Activated T-helper 1 cell treated with anti-CD3 and anti-CD28 coated beads, Interleukin-2, amount 50 U/mL, for 16 hours (primary cell): Measurements from ENCODE around the gene GTF2E1.
"Not testable (repeated sequence)": the region's sequence is repeated elsewhere in the genome, so short reads cannot be mapped to it uniquely, and the experiment has no call there.

Experiments
- DNase-seq, 2 donors: peaks; one replicate each; pipeline ENCODE4 v3.0.0-alpha.2; 2020; ENCODE audit warnings: low read depth in 1 of 2, low spot score in 1 of 2

GTF2E1 gene

DNA sequence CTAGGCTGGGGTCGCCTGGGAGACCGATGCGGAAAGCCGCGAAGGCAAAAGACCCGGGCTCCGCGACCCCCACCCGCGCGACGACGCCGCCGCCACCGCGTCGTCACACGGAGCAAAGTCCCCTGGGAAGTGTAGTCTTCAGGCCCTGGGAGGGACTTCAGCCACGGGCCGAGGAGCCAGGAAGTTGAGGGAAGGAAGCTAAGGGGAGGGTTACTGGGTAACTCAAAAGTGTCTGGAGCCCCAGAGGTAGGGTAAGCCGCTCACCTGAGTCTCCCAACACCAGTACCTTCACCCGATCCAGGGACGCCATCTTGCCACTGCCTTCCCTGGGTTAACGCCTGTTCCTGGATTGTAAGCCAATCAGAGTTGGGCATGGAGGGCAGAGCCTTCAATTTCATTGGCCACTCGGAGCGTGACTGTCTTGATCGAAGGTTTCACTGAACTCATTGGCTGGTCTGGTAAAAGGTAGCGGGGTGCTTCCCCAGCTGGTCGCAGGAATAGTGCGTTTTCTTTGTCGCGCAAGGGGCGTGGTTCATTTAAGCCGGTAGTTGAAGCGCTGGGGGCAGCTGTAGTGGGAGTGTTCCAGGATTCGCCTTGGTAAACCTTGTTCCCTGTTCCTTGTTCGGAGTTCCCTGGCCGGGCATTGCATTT lies at the start of gene GTF2E1, which contains the start of gene RABL3:
TSS of gene GTF2E1 (plus strand) at position 547 of the 651 bp plus-strand sequence. CDS start 7,809 bp downstream, outside the sequence.
TSS of gene RABL3 (minus strand) at position 319 of the 651 bp plus-strand sequence. CDS start at position 310, 9 bp downstream.
- peak; percentile 92 to 93 for DNase-seq

DNA sequence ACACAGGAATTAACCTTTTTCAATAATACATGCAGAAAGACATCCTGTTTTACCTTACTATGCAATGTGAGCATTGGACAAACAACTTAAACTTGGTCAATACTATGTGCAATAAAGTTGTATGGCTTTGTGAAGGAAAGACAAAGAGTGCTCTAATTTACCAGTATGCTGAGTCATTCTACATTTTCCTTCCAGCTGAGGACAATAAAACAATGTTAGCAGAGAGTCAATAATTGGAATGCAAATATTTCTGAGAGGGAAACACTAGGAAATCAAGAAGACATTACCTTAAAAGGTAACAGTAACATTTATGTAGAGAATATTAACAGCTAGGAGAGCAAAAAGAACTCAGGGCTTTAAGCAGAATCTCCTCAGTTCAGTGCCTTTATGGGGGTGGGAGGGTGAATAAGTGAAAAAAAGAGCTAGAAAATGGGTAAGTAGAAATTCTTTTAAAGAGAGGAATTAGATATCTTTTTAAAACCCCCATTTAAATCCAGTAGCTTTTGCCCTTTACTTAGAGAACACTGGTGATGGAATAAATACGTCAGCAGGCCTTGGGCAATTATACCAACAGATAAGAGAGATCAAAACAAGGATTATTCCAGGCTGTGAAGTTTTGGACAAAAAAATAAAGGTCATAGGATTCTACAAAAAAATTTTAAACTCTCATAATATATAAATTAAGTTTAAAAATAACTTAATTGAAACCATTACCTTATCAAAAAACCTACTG lies 48.9 kb upstream of the GTF2E1 start:
- no peak for DNase-seq

GRCh38 chr3:120699333-120699732 lies 43.2 kb upstream of the GTF2E1 start:
- no peak for DNase-seq

- DNase-seq: no peak
Observed at GRCh38 chr3:120705884-120706582, 36.5 kb upstream of the GTF2E1 start.

DNA sequence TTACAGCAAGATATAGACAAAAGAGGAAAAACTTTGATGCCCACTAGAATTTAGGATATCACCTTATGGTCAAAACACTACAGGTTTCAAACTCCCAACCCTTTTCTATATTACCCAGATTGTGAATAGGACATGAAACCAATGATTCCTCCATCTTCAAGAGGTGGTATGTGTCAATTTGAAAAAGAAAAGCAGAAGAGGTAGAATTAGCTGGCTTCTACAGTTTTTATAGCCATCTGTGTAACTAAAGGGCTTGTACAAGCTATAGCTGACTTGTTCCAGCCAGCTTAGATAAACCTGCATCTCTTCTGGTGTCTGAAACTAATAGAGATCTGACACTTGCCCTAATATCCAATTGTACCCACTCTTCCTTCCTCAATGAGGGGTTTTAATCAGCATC lies 35.6 kb upstream of the GTF2E1 start:
- no peak for DNase-seq

GRCh38 chr3:120708408-120708807 lies 34.1 kb upstream of the GTF2E1 start:
- DNase-seq: no peak

DNA sequence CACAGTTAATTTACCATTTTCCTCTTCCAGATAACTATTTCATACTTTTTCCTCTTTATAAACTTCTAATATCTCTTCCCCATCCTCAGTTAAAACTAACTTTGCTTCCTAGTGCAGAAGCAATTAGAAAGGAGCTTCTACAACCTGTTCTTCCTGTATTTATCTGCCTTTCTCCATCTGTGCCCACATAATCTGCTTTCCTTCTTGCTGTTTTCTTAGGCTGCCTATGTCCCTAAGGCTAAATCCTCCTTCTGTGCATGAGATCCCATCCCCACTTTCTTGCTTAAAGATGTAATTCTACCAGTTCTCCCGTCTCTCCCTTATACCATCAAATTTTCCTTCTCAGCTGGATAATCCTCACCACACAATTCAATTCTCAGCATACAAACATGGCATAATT lies 32.2 kb upstream of the GTF2E1 start:
- DNase-seq: no peak

GRCh38 chr3:120713262-120713661 lies 29.3 kb upstream of the GTF2E1 start:
- no peak for DNase-seq

GRCh38 chr3:120719167-120719834 lies 23.2 kb upstream of the GTF2E1 start:
- peak; percentile 25 to 67 for DNase-seq

DNA sequence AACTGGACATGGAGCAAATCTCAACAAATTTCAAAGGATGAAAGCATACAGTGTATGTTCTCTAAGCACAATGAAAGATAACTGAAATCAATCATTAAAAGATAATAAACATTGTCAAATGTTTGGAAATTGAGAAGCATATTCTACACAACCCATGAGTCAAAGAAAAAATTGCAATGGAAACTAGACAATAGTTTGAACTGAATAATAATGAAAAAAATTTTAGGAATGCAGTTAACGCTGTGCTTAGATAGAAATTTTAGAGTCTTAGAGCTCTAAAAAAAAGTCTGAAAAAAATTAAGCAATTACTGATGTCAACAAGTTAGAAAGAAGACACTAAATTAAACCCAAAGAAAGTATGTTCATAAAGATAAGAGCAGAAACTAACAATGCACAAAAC lies 15.8 kb upstream of the GTF2E1 start:
- DNase-seq: no peak

DNA sequence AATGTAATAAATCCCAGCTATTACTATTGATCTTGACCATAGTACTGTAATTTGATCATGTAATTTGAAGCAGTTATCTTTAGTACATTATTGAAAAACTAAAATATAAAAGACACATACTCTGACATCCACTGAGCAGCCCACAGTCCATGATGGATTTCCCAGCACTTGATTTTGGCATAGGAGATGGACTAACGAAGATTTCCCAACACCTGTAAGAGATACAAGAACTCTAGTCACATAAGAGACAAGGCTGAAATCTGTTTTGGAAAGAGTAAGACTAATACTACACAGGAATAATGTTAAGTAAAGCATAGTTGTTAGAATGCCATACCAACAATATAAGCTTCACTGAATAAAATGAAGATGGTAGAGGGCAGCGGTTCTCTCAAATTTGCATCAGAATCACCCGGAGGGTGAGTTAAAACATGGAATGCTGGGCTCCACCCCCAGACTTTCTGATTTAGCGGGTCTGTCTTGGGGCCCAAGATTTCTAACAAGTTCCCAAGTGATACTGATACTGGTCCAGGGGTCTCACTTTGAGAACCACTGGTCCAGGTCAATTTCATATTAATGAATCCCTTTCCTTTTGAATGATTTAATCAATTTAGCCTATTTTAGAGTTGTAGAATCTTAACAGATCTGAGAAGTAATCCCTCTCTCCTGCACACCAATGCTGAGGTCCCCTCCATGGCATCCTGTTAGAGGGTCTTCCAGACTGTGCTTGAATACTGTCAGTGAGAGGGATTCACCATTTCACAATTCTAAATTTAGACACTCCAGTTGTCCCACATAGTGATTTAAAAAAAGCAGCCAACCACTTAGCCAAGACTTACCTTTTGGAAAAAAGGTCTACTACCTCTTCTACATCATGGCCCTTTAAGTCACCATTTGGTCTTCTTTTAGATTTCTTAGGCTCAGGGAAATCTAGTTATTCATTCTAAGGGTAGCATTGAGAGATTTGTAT lies 11.7 kb upstream of the GTF2E1 start:
- no peak for DNase-seq

DNA sequence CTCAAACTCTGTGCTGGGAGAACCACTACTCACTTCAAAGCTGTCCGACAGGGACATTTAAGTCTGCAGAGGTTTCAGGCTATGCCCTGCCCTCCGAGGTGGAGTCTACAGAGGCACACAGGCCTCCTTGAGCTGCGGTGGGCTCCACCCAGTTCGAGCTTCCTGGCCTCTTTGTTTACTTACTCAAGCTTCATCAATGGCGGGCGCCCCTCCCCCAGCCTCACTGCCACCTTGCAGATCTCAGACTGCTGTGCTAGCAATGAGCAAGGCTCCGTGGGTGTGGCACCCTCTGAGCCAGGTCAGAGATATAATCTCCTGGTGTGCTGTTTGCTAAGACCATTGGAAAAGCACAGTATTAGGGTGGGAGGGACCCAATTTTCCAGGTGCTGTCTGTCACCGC lies 4.5 kb upstream of the GTF2E1 start:
- not testable (repeated sequence) for DNase-seq

DNA sequence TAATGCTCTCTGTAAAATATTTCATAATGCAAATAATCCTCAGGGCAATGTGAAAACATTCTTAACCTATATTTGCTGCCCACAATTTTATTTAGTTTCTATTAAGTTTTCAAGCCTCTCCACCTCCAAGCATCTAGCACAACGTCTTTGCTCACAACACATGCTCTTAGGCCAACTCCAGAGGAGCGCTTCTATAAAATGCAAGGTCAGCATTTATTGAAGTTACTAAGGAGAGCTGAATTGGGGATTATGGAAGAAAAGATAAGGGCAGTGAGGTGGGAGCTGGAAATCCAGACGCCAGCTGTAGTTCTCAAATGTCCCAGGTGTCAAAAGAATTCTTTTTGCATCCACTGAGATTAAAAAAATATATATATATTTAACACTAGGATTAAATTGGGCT lies 1.2 kb upstream of the GTF2E1 start:
- DNase-seq: no peak

DNA sequence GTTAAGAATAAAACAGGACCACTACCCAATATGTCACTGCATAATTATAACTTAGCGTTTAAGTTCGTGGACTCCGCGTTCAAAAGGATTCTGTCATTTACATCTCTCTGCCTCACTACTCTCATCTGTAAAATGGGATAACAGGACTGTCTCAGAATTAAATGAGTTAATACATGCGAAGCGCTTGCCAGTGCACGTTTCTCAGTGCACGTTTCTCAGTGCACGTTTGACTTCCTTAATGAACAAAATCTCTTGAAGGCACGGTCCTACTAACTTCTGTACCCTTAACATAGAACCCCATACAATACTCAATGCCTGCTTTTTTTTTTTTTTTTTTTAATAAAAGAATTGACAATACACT lies 727 bp upstream of the GTF2E1 start:
- no peak for DNase-seq

- no peak for DNase-seq
Observed at GRCh38 chr3:120742849-120743365, 363 bp downstream of the GTF2E1 start.

DNA sequence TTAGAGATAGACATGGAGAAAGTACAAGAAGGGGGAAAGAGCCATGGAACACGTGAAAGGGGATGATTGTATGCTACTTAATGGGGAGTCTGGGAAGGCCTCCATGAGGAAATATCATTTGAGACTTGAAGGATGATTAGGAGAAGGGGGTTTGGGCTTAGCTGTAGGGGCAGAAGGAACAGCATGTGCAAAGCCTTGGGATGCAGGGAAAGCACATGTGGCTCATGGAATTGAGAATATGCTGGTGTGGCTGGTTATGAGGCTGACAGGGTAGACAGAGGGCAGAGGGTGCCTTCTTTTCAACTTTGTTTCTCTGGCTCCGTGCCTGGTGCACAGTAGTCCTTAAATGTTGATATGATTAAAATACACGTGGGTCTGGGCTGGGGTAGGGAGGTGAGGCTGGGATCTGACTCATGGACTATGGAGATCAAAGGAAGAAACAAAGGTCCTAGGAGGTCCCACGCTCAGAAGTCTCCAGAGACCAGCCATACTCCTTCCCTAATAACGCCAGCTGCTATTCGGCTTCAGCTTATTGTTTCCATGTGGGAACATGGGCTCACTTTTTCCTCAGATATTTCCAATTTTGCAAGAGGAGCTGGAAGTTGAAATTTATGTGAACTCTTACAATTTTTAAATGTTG lies 1.1 kb downstream of the GTF2E1 start:
- DNase-seq: no peak

DNA sequence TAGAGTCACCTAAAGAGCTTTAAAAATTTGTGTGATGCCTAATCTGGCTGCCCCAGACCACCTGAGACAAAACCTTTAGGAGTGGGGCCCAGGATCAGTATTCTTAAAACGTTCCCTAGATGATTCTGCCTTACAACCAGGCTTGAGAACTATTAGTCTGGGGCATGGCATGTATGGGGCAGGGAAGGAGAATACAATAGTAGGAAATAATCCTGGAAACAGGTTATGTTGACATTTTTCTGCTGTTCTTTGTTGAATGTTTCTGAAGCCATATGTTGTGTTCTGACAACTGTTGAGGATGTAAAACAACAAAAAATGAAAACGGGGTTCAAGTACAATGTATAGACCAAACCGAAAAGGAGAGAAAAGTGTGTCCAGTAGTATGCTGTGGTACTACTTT lies 2.9 kb downstream of the GTF2E1 start:
- DNase-seq: no peak

DNA sequence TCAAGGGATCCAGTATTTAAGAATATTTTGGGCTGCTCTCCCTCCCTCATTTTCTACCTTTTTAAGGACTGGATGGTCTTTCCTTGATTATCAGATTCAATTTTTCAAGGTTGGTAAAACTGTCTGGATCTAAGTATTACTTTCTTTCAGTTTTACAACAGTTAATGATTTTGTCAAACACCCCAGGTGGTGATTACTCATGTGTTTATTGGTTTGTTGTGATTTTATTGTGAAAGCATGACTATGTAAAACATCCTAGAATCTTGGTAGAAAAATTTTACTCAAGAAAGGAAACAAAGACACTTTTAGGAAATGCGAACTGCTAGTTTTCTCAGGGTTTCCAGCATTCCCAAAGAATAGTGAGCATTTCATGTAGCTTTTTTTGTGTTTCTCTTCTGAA lies 7.3 kb downstream of the GTF2E1 start:
- DNase-seq: no peak

- DNase-seq: no peak
Observed at GRCh38 chr3:120752230-120752629, 9.7 kb downstream of the GTF2E1 start.

DNA sequence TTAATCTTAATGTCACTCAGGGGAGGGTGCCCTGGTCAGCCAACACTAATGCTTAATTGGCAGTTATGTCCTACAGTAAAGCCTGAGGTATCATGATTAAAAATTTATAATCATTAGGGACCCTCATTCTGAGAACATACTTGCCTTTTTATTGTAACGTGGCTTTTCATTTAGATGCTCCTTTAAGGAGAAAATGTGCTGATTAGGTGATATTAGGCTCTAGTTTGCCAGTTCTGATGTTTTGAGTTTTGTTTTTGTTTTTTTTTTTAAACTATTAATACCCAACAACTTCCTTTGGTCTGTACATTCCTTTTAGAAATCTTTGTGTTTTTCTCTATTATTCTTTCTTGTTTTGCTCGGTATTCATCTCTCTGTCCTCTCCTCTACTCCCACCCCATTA lies 10.3 kb downstream of the GTF2E1 start:
- no peak for DNase-seq
